DMS114 treated with DMSO at 0.1 percent for 48 hours (cell line): Measurements from ENCODE around the gene PTPRM.

Experiments used
- DNase-seq: peaks from one replicate; lab custom pipeline; 2025; ENCODE audit not compliant: unreplicated experiment; lab: John Stamatoyannopoulos, UW

The PTPRM gene

GRCh38 chr18:7663366-7664312, 96.5 kb downstream of the PTPRM start:
- DNase-seq, result no peak

- DNase-seq, result no peak
Observed at GRCh38 chr18:7666195-7666776, 99.2 kb downstream of the PTPRM start.

GRCh38 chr18:7668392-7668791, 101.3 kb downstream of the PTPRM start:
- no peak for DNase-seq

GRCh38 chr18:7669361-7669760, 102.2 kb downstream of the PTPRM start:
- DNase-seq, result no peak

- DNase-seq, result no peak
Observed at GRCh38 chr18:7671105-7671504, 104.0 kb downstream of the PTPRM start.

GRCh38 chr18:7676253-7676873, 109.2 kb downstream of the PTPRM start:
- DNase-seq, result no peak

GRCh38 chr18:7677001-7677400, 109.9 kb downstream of the PTPRM start:
- DNase-seq, result no peak

GRCh38 chr18:7677424-7677823, 110.3 kb downstream of the PTPRM start:
- DNase-seq, result no peak

GRCh38 chr18:7678389-7678788, 111.3 kb downstream of the PTPRM start:
- no peak for DNase-seq

GRCh38 chr18:7678801-7679200, 111.7 kb downstream of the PTPRM start:
- no peak for DNase-seq

GRCh38 chr18:7681298-7681697, 114.2 kb downstream of the PTPRM start:
- DNase-seq, result no peak

GRCh38 chr18:7682321-7682720, 115.2 kb downstream of the PTPRM start:
- no peak for DNase-seq

- DNase-seq, result no peak
Observed at GRCh38 chr18:7683753-7684152, 116.6 kb downstream of the PTPRM start.

GRCh38 chr18:7684357-7684756, 117.2 kb downstream of the PTPRM start:
- DNase-seq, result no peak

- no peak for DNase-seq
Observed at GRCh38 chr18:7684966-7685365, 117.8 kb downstream of the PTPRM start.

GRCh38 chr18:7686278-7686677, 119.2 kb downstream of the PTPRM start:
- no peak for DNase-seq

- DNase-seq, result no peak
Observed at GRCh38 chr18:7688580-7688979, 121.5 kb downstream of the PTPRM start.

GRCh38 chr18:7691206-7691605, 124.1 kb downstream of the PTPRM start:
- no peak for DNase-seq

- DNase-seq, result no peak
Observed at GRCh38 chr18:7696780-7697179, 129.7 kb downstream of the PTPRM start.

- DNase-seq, result no peak
Observed at GRCh38 chr18:7697306-7697705, 130.2 kb downstream of the PTPRM start.

- DNase-seq, result no peak
Observed at GRCh38 chr18:7711495-7711894, 144.4 kb downstream of the PTPRM start.

GRCh38 chr18:7720395-7720794, 153.3 kb downstream of the PTPRM start:
- DNase-seq, result no peak
